Esophagus muscularis mucosa (tissue), 4 donors: ENCODE data around the gene SLC22A12.

Source experiments
- CTCF ChIP-seq, 3 experiments: fragments of 200-600 bp in 2 of 3; fragments of 450-650 bp in 1 of 3; sonication (generic) in 2 of 3; IDR thresholded peaks; one replicate each; pipeline ENCODE4 v1.5.1; 2017 to 2019; ENCODE audit warnings: antibody characterized with exemption in 3 of 3, mild to moderate bottlenecking in 2 of 3, moderate library complexity in 1 of 3
- EP300 ChIP-seq: sonication (generic); formaldehyde crosslinking; IDR thresholded peaks from one replicate; pipeline ENCODE4 v1.6.1; 2017; ENCODE audit warnings: antibody characterized with exemption
- POLR2A ChIP-seq: fragments of 450-650 bp; IDR thresholded peaks from one replicate; pipeline ENCODE4 v1.6.1; 2017; ENCODE audit warnings: antibody characterized with exemption, moderate library complexity, mild to moderate bottlenecking, low read depth
- POLR2AphosphoS5 ChIP-seq, 2 donors: sonication (generic); formaldehyde crosslinking; IDR thresholded peaks; one replicate each; pipeline ENCODE4 v1.6.1; 2017; ENCODE audit warnings: antibody characterized with exemption in 2 of 2

- TF ChIP-seq POLR2A, result no peak
- TF ChIP-seq CTCF (IDR thresholded peaks at IDR 0.05), result no peak
- no peak for TF ChIP-seq EP300
- no peak for TF ChIP-seq POLR2AphosphoS5 (IDR thresholded peaks at IDR 0.05)
Measured at GRCh38 chr11:64613648-64614047, 22.6 kb downstream of the SLC22A12 start.
